ENCODE data around the gene ST6GALNAC3.
"Not testable (repeated sequence)": the region's sequence is repeated elsewhere in the genome, so short reads cannot be mapped to it uniquely, and the experiment has no call there.

ST6GALNAC3 gene

GRCh38 chr1:76595024-76595423 lies 520.5 kb downstream of the ST6GALNAC3 start:
- no peak for DNase-seq

DNA sequence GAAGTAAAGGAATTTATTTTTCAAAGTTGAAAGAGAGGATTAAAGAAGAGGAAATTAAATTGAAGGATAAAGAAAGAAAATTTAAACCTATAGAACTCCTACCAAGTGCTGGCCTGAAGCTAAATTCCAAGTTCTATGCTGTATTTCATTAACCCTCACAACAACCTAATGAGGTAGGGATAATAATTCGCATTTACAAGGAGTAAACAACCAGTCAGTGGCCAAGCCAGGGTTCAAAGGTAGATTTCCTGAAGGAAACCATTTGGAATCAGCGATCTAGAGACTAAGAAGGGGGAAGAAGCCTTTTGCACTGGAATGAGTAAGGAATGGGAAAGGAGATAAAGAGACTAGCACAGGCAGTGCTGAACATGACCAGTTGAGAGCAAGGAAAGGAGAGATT lies 526.9 kb downstream of the ST6GALNAC3 start:
- no peak for DNase-seq

- DNase-seq, result no peak
Observed at GRCh38 chr1:76607717-76608116, 533.2 kb downstream of the ST6GALNAC3 start.

DNA sequence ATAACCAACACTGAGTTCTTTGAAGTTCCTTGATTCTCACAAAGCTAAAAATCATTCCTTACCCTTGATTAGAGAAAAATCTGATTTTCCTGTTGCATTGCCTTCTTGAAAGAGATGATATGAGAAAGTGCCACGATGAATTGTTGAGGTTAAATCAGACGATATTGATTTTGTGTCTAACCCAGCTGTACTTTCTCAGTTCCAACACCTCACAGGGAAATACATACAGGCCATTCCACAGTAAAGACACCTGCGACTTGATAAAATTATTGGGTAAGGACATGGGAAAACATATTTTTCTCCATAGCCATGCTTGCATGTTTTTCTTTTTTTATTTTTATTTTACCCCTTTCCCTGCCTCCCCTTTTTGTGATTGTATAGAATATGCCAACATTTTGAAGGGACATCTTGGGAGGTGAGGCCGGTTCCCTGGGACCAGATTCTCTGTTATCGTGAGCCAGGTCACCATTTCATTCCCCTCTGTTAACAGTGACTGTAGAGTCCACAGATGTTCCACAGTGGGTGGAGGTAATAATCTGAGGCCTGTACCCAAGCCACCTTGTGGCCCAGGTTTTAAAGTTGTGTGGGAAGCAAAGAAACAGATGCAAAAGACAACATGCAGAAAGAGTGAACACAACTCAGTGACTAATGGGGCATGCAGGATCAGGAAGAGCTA lies 537.4 kb downstream of the ST6GALNAC3 start:
- DNase-seq, result no peak

DNA sequence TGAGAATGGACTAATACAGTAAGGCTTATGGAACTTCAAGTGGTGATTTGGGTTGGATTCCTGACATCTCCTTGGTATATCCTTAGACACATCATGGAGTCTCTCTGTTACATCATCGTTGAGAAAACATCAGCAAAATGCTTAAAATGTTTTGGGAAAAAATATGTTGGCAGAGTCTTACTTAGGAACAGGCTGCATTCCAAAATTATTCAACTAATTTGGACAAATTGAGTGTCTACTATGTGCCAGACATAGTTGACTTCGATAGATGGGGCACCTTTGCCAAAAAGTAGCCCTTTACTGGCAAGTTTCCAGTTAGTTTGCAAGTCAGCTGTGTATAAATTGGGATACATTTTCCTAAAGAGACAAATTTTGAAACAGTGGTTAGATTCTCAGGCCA lies 539.3 kb downstream of the ST6GALNAC3 start:
- DNase-seq, result no peak

DNA sequence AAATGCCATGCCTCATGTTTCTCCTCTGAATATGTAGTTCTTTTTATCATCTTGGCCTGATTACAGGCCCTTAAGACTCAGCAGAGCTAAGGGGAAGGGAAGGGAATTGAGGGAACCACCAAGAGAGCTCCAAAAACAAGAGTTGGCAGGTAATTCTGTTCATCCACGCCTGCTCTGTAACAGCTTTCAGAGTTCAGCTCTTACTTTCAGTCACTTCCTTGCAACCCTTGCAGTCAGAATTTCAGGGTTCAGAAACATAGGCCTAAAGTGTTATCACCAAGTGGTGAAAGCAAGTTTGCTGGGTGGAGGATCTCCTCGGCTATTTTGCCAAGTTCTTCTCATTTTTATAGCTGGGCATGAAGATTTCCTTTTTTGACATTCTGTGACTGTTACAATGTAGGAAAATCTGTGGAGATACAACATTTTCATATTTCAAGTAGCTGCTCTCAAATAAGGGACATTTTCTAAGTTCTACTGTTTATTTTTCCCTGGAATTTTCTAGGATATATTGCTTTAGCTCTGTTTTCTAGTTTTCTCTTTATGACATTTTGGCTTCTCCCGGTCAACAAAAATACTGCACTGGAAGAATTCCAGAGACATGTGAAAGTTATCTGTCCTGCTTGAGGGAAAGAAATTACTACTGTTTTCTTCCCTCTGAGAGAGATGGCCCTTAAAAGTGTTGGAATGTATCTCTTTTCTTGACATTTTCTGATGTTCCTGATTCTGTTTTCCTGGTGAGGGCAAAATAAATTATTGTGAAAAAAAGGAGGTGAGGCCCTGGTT lies 540.9 kb downstream of the ST6GALNAC3 start:
- no peak for DNase-seq

DNA sequence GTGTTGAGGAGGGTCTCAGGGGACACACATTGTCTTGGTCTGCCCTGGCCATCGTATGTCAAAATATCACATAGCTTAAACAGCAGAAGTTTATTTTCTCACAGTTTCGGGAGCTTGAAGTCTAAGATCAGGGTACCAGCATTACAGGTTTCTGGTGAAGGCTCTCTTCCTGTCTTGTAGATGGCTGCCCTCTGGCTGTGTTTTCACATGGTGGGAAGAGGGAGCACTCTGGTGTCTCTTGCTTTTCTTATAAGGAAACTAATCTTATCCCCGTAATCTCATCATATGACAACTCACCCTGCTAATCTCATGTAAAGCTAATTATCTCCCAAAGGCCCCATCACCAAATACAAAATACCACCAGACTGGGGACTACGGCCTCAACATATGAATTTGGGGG lies 545.8 kb downstream of the ST6GALNAC3 start:
- DNase-seq, result no peak

- DNase-seq, result no peak
Observed at GRCh38 chr1:76622774-76623528, 548.4 kb downstream of the ST6GALNAC3 start.

DNA sequence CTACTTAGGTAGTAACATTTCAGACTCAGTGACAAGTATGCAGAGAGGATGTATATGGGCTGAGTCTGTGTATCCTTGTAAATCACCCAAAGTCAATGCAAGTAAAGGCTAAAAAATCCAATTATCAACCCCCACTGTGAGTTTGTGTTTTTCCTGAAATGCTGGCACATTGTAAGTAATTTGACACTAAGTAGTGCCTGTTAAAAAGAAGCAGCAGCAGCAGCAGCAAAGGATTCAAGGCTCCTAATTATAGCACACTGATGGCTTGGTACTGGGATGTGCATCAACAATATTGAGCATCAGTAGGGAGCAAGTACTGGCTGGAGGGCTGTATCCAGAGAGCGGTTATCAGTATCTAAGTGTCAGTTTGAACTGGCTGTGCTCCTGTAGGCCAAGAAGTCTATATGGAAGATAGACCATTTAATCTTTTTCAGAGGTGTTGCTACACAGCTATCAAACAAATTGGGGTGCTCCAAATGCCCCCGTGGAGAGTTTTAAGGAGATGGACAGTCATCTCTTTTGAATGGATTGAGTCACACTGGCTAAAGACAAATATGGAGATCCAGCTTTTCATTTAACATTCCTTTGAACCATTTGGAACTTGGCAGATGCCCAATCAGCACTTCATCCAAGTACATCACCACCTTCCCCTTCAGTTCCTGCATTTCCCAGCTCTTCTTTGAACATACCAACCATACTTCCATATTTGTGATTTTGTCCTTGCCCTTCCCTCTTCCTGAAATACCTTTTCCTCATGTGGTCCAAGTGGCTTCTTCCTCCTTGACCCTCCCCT lies 551.5 kb downstream of the ST6GALNAC3 start:
- no peak for DNase-seq

DNA sequence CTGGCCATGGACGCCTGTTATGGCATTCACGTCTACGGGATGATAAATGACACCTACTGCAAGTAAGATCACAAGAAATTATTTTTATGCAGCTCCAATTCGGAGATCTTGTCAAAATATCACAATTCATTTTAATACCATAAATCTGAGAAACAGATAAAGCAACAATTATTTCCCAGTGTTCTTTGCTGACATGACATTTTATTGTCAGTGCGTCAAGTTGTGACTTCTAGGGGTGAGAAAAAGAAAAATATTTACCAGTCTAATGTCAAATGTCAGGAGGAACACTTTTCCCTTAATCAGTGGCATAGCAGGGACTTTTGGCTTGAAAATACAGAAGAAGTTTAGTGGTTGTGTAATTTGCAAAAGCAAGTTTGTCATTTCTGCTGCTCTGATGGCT lies 553.0 kb downstream of the ST6GALNAC3 start:
- DNase-seq, result no peak

GRCh38 chr1:76627901-76628300 lies 553.4 kb downstream of the ST6GALNAC3 start:
- DNase-seq, result no peak

DNA sequence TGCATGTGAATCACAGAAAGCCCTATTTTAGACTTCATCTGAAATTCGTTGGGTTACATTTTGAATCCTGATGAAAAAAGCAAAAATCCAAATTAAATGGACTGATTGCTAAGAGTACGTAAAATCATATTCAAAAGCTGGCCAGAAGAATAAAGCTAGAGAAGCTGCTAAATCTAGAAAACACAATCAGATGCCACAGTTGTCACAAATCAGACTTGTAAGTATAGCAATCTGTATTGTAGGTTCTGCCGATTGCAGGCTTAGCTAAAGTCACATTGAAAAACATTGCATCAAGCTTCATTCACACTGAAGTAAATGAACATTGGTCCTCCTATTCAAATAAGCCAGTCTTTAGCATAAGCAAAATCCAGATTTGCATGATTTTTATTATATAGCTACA lies 557.6 kb downstream of the ST6GALNAC3 start:
- DNase-seq, result no peak

DNA sequence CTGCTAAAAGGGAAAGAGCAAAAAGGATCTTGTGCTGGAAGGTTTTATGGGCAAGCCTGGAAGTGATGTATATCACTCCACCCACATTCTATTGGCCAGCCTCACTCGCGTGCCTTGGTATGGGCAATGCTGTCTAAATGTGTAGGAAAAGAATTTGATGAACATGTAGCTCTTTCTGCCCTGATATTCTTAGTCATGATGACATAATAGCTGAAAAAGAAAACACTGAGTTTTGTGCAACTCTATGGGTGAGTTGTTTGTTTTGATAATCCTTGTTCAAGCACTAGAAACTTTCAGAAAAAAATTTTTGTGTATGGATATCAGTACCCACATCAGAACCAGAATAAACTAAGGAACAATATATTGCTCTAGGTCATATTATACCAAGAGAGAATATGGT lies 561.2 kb downstream of the ST6GALNAC3 start:
- no peak for DNase-seq

DNA sequence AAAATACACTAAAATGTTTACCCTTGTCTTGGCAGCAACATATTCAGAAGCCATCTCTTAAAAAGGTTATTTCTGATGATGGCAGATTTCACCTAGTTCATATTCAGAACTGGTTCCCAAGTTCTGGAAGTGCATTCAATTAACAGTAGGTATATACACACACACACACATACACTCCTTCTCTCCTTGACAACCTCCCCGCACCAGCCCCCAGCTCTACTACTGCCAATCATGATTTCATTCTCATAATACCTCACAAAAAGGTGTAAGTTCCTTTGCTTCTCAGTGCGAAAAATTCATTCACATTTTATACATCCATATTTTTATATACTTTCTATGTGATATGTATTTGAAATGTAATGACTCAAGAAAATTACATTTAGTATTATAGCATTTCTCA lies 564.6 kb downstream of the ST6GALNAC3 start:
- no peak for DNase-seq

DNA sequence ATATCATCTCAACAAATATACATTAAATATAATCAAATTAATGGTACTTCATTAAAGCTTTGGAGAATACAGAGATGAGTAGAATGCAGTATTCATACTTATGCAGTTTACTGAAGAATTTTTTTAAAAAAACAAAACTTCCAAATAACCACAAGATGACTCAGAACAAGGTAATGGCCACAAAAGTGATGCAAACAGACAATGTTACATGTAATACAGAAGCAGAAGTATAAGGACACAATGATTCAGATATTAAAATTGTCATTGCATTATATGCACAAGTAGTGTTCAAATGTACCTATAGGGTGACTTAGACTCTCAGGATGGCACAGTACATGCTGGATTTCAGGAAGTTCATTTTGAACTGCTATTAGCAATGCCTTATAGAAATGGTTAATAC lies 565.5 kb downstream of the ST6GALNAC3 start:
- DNase-seq, result no peak

- no peak for DNase-seq
Observed at GRCh38 chr1:76640723-76641122, 566.2 kb downstream of the ST6GALNAC3 start.

DNA sequence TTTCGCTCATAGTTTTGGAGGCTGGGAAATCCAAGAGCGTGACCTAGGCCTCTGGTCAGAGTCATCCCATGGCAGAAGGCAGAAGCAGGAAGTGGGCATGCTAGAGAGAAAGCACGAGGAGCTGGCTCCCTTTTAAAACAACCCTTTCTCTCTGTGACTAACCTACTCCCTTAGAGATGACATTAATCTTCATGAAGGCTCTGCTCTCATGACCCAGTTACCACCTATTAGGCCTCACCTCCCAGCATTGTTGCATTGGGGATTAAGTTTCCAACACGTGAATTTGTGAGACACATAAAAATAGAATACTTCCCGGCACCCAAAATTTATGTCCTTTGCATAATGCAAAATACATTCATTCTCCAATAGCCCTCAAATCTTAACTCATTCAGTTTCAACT lies 569.6 kb downstream of the ST6GALNAC3 start:
- DNase-seq, result no peak

GRCh38 chr1:76652860-76653259 lies 578.3 kb downstream of the ST6GALNAC3 start:
- DNase-seq, result not testable (repeated sequence)

DNA sequence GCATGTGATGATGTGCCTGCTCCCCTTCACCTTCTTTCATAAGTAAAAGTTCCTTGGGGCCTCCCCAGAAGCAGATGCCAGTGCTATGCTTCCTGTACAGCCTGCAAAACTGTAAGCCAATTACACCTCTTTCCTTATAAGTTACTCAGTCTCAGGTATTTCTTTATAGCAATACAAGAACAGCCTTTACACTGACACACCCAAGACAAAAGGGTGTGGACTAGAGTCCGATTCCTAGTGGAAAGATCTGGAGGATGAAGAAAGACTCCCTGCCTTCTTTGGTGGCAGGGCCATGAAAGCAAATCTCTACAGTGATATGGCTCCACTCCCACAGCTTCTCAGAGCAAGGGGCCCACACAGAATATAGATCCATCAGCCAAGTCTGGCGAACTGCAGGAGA lies 583.1 kb downstream of the ST6GALNAC3 start:
- no peak for DNase-seq

GRCh38 chr1:76659171-76659940 lies 584.8 kb downstream of the ST6GALNAC3 start:
- DNase-seq, result no peak

- no peak for DNase-seq
Observed at GRCh38 chr1:76661531-76661930, 587.0 kb downstream of the ST6GALNAC3 start.

DNA sequence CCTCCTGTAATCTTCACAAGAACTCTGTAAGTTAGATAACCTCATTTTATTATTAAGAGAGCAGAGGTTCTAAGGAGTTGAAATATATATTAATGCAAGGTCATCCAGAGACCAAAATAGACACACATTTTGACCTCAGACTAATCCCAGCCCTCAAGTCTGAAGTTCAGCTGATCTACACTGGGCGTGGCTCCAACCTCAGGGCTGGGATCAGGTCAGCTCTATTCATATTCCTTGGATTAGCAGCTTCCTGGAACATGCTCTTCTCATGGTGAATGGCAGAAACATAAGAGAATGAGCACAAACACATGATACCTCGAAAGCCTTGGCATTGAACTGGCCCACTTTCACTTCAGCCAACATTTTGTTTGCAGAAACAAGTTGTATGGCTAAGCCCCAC lies 592.0 kb downstream of the ST6GALNAC3 start:
- DNase-seq, result no peak
